ENCODE results near the gene SH2D3A. TPM values are rescaled to one million over a fixed set of nuclear protein-coding genes. Genes with fewer than 3 reads are reported as not detected.
"Not testable (repeated sequence)": the region's sequence is repeated elsewhere in the genome, so short reads cannot be mapped to it uniquely, and the experiment has no call there.

The SH2D3A gene
- total RNA-seq, 1 donor from 2014 or later: 0.32 TPM

DNA sequence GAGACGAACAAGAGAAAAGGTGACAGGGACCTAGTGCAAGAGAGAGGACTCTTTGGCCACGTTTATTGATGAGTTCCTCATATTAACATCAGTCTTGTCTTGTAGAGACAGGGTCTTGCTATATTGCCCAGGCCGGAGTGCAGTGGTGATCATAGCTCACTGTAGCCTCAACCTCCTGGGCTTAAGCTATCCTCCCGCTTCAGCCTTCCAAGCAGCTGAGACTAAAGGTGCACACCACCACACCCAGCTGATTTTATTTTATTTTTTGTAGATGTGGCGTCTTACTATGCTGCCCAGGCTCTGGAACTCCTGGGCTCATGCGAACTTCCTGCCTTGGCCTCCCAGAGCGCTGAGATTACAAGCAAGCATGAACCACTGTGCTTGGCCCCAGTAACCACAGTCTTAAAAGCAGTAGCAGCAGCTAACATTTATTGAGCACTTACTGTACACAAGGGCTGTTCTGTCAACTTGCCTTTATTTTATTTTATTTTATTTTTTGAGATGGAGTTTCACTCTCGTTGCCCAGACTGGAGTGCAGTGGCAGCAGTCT is 1.1 kb upstream of the SH2D3A start:
- peaks cover 4% of the 10 kb centered on the region for H3K36me3 Mint-ChIP-seq (ENCODE audit: unreplicated experiment)
- no peak overlapping the region for H3K27ac Mint-ChIP-seq (ENCODE audit: unreplicated experiment)
- peak overlapping the region; percentile 64 for H3K4me3 Mint-ChIP-seq (ENCODE audit: unreplicated experiment)
- H3K27me3 Mint-ChIP-seq (ENCODE audit: unreplicated experiment): peaks cover 13% of the 10 kb centered on the region
- no peaks in the 10 kb centered on the region for H3K4me1 Mint-ChIP-seq (ENCODE audit: low read depth, unreplicated experiment)
- DNase-seq: no peak
- H3K9me3 Mint-ChIP-seq (ENCODE audit: unreplicated experiment): peaks cover 3% of the 10 kb centered on the region
- TF ChIP-seq, protein P1, sequence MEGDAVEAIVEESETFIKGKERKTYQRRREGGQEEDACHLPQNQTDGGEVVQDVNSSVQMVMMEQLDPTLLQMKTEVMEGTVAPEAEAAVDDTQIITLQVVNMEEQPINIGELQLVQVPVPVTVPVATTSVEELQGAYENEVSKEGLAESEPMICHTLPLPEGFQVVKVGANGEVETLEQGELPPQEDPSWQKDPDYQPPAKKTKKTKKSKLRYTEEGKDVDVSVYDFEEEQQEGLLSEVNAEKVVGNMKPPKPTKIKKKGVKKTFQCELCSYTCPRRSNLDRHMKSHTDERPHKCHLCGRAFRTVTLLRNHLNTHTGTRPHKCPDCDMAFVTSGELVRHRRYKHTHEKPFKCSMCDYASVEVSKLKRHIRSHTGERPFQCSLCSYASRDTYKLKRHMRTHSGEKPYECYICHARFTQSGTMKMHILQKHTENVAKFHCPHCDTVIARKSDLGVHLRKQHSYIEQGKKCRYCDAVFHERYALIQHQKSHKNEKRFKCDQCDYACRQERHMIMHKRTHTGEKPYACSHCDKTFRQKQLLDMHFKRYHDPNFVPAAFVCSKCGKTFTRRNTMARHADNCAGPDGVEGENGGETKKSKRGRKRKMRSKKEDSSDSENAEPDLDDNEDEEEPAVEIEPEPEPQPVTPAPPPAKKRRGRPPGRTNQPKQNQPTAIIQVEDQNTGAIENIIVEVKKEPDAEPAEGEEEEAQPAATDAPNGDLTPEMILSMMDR (IDR thresholded peaks at IDR 0.05; ENCODE audit: partially characterized antibody, unreplicated experiment): no peak

DNA sequence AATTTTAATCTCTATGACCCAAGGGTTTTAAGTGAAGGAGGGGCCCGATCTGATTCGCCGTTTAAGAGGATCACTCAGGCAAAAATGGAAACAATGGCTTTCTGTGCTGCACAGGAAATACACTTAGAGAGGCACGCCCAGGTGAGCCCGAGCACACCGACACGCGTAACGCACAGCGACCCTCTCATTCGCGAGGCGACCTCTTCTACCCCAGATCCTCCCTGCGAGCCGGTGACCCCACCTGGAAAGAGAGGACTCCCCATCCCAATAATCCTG is 216 bp downstream of the SH2D3A start:
- DNase-seq: no peak
- Mint-ChIP-seq H3K4me3 (ENCODE audit: unreplicated experiment) (peak overlapping the region; percentile 77), H3K4me1 (ENCODE audit: low read depth, unreplicated experiment) (no peaks in the 10 kb centered on the region), H3K27ac (ENCODE audit: unreplicated experiment) (no peak overlapping the region), H3K36me3 (ENCODE audit: unreplicated experiment) (peaks cover 4% of the 10 kb centered on the region), H3K9me3 (ENCODE audit: unreplicated experiment) (peaks cover 3% of the 10 kb centered on the region), H3K27me3 (ENCODE audit: unreplicated experiment) (peaks cover 13% of the 10 kb centered on the region)
- TF ChIP-seq, protein P1 (IDR thresholded peaks at IDR 0.05; ENCODE audit: partially characterized antibody, unreplicated experiment): no peak

GRCh38 chr19:6766357-6767080 is 716 bp downstream of the SH2D3A start:
- Mint-ChIP-seq H3K4me1 (ENCODE audit: low read depth, unreplicated experiment) (no peaks in the 10 kb centered on the region), H3K4me3 (ENCODE audit: unreplicated experiment) (peak overlapping the region; percentile 77), H3K27me3 (ENCODE audit: unreplicated experiment) (peaks cover 13% of the 10 kb centered on the region), H3K36me3 (ENCODE audit: unreplicated experiment) (peaks cover 4% of the 10 kb centered on the region), H3K27ac (ENCODE audit: unreplicated experiment) (no peak overlapping the region), H3K9me3 (ENCODE audit: unreplicated experiment) (peaks cover 1% of the 10 kb centered on the region)
- no peak for DNase-seq
- TF ChIP-seq, protein P1 (IDR thresholded peaks at IDR 0.05; ENCODE audit: partially characterized antibody, unreplicated experiment): no peak

DNA sequence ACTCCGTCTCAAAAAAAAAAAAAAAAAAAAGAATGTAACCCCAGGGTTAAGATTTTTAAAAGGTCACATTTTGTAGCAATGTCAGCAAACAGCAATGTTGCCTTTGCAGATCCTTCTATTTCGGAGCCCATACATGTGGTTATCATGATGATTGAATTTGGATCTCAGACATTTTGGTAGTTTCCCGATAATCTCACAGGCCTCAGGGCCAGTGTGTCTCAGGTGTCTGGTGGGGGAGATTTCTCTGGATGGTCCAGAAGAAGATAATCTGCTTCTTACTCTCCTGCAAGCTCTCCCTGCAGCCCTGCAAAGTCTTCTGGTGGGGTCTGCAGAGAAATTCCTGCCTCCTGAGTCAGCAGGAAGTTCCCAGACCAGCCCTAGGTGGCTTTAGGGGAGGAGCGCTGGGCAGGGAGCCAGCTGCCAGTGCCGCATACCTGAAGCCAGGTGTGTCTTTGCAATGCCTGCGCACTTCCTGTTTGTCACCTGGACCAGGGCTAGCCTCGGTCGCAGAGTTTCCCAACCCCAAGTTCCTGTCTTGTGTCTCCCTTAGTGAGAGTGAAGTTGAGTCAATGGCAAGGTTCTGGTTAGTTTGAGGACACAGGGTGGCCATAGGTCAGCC is 1.4 kb downstream of the SH2D3A start:
- H3K4me3 Mint-ChIP-seq (ENCODE audit: unreplicated experiment): peak overlapping the region; percentile 77
- no peaks in the 10 kb centered on the region for H3K4me1 Mint-ChIP-seq (ENCODE audit: low read depth, unreplicated experiment)
- DNase-seq: no peak
- peaks cover 13% of the 10 kb centered on the region for H3K27me3 Mint-ChIP-seq (ENCODE audit: unreplicated experiment)
- no peak overlapping the region for H3K27ac Mint-ChIP-seq (ENCODE audit: unreplicated experiment)
- H3K9me3 Mint-ChIP-seq (ENCODE audit: unreplicated experiment): peaks cover 1% of the 10 kb centered on the region
- TF ChIP-seq, protein P1 (IDR thresholded peaks at IDR 0.05; ENCODE audit: partially characterized antibody, unreplicated experiment): no peak
- peaks cover 4% of the 10 kb centered on the region for H3K36me3 Mint-ChIP-seq (ENCODE audit: unreplicated experiment)

GRCh38 chr19:6762253-6762797 is 4.9 kb downstream of the SH2D3A start:
- H3K4me3 Mint-ChIP-seq (ENCODE audit: unreplicated experiment); H3K4me1 Mint-ChIP-seq (ENCODE audit: low read depth, unreplicated experiment); DNase-seq; H3K9me3 Mint-ChIP-seq (ENCODE audit: unreplicated experiment); H3K27me3 Mint-ChIP-seq (ENCODE audit: unreplicated experiment); H3K36me3 Mint-ChIP-seq (ENCODE audit: unreplicated experiment); H3K27ac Mint-ChIP-seq (ENCODE audit: unreplicated experiment): not testable (repeated sequence)
